ENCODE measurements around the gene UNC5B.

The UNC5B gene

GRCh38 chr10:71220689-71221540 lies 8.5 kb downstream of the UNC5B start:
- peak in 3 of 10 donors; percentile 7 to 61 (median 15) for DNase-seq
- intact Hi-C loops (cut with DNase I): no loop called here

GRCh38 chr10:71221586-71222202 lies 9.3 kb downstream of the UNC5B start:
- DNase-seq: peak in 2 of 10 donors; percentile 13 to 43
- intact Hi-C loops (cut with DNase I): no loop called here

GRCh38 chr10:71222601-71223346 lies 10.4 kb downstream of the UNC5B start:
- intact Hi-C loops (cut with DNase I): no loop called here
- DNase-seq: peak in 4 of 10 donors; percentile 5 to 81 (median 29)

GRCh38 chr10:71223347-71224058 lies 11.1 kb downstream of the UNC5B start:
- DNase-seq: peak in 2 of 10 donors; percentile 30 to 62
- intact Hi-C loops (cut with DNase I): no loop called here

- intact Hi-C loops (cut with DNase I): no loop called here
Observed at GRCh38 chr10:71225291-71226058, 13.1 kb downstream of the UNC5B start.

GRCh38 chr10:71228875-71229675 lies 16.7 kb downstream of the UNC5B start:
- intact Hi-C loops (cut with DNase I): no loop called here
- DNase-seq: peak in 2 of 10 donors; percentile 73 to 76

More at GRCh38 chr10:71225291-71226058, 13.1 kb downstream of the UNC5B start:
- peak; percentile 69 to 97 (median 81) for DNase-seq

GRCh38 chr10:71229726-71230655 lies 17.6 kb downstream of the UNC5B start:
- intact Hi-C loops (cut with DNase I): no loop called here
- peak in 3 of 10 donors; percentile 55 to 81 (median 69) for DNase-seq

GRCh38 chr10:71230656-71231025 lies 18.3 kb downstream of the UNC5B start:
- DNase-seq: peak in 2 of 10 donors; percentile 3 to 15
- intact Hi-C loops (cut with DNase I): no loop called here

GRCh38 chr10:71231206-71231605 lies 18.8 kb downstream of the UNC5B start:
- DNase-seq: peak in 3 of 10 donors; percentile 36 to 68 (median 45)
- intact Hi-C loops (cut with DNase I): no loop called here

- intact Hi-C loops (cut with DNase I): loop anchor here (2.0 kb wide), 1 partner anchor 20 kb away; the partner anchor contains the start of gene UNC5B
- peak; percentile 90 to 99 (median 96) for DNase-seq
Observed at GRCh38 chr10:71232089-71232998, 20.0 kb downstream of the UNC5B start.

GRCh38 chr10:71233482-71233892 lies 21.1 kb downstream of the UNC5B start:
- peak in 3 of 10 donors; percentile 45 to 81 (median 54) for DNase-seq
- intact Hi-C loops (cut with DNase I): loop anchor here (2.0 kb wide), 1 partner anchor 21 kb away; the partner anchor contains the start of gene UNC5B

- peak in 3 of 10 donors; percentile 38 to 45 (median 39) for DNase-seq
- intact Hi-C loops (cut with DNase I): no loop called here
Observed at GRCh38 chr10:71234004-71234894, 21.9 kb downstream of the UNC5B start.

GRCh38 chr10:71234970-71235685 lies 22.8 kb downstream of the UNC5B start:
- DNase-seq: peak in 4 of 10 donors; percentile 59 to 91 (median 78)
- intact Hi-C loops (cut with DNase I): no loop called here

- intact Hi-C loops (cut with DNase I): no loop called here
Observed at GRCh38 chr10:71235808-71236207, 23.4 kb downstream of the UNC5B start.

GRCh38 chr10:71236286-71236685 lies 23.9 kb downstream of the UNC5B start:
- intact Hi-C loops (cut with DNase I): no loop called here
- DNase-seq: peak in 3 of 10 donors; percentile 10 to 66 (median 14)

More at GRCh38 chr10:71235808-71236207, 23.4 kb downstream of the UNC5B start:
- peak in 1 of 10 donors; percentile 8 for DNase-seq
